GM12874 (cell line): ENCODE results near the gene ANAPC2.

ENCODE experiments used
- TF ChIP-seq, protein P1 (sequence below): IDR thresholded peaks from 2 replicates; pipeline ENCODE4 v1.5.1; 2011; ENCODE audit warnings: low read depth, mild to moderate bottlenecking, control low read depth, low read length, moderate library complexity; ENCODE audit not compliant: insufficient read depth

ANAPC2 gene

DNA sequence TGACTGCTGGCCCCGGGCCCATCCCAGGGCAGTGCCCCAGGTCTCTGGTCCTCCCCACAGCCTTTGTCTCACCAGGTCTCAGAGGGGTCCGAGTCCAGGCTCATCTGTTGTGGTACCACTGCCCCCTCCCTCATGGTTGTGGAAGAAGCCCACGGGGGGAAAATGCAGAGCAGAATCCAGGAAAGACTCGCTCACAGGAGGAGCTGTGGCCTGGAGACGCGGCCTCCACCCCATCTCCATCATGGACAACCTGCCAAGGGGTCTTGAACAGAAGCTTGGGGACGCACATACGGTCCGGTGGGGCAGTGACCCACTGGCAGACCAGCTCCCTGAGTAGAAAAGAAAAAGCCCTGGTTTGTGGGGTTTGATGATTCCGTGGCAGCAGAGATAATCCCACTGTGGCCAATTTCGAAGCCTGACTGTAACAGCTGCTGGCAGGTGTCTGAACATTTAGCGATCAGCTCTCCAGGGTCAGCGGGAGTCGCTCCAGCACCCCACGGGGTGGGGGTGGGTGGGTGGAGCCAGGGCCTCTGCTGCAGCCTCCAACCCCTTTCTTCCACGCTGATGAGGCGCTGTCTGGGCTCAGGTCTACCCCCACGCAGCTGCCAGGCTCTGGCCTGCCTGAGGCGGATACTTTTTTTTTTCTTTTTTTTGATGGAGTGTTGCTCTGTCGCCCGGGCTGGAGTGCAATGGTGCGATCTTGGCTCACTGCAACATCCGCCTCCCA is 51.3 kb downstream of the ANAPC2 start:
- TF ChIP-seq, protein P1, sequence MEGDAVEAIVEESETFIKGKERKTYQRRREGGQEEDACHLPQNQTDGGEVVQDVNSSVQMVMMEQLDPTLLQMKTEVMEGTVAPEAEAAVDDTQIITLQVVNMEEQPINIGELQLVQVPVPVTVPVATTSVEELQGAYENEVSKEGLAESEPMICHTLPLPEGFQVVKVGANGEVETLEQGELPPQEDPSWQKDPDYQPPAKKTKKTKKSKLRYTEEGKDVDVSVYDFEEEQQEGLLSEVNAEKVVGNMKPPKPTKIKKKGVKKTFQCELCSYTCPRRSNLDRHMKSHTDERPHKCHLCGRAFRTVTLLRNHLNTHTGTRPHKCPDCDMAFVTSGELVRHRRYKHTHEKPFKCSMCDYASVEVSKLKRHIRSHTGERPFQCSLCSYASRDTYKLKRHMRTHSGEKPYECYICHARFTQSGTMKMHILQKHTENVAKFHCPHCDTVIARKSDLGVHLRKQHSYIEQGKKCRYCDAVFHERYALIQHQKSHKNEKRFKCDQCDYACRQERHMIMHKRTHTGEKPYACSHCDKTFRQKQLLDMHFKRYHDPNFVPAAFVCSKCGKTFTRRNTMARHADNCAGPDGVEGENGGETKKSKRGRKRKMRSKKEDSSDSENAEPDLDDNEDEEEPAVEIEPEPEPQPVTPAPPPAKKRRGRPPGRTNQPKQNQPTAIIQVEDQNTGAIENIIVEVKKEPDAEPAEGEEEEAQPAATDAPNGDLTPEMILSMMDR, result no peak

GRCh38 chr9:137136261-137136880 is 52.0 kb downstream of the ANAPC2 start:
- TF ChIP-seq, protein P1, result no peak

- TF ChIP-seq, protein P1, result no peak
These were observed 54.2 kb downstream of the ANAPC2 start for GRCh38 chr9:137134191-137134590.

GRCh38 chr9:137130176-137130755 is 58.1 kb downstream of the ANAPC2 start:
- TF ChIP-seq, protein P1, result no peak

- TF ChIP-seq, protein P1, result no peak
These were observed 58.7 kb downstream of the ANAPC2 start for GRCh38 chr9:137129456-137130175.

GRCh38 chr9:137128862-137129455 is 59.4 kb downstream of the ANAPC2 start:
- TF ChIP-seq, protein P1, result no peak
